HG03103 (cell line): ENCODE data around the gene KRTAP10-3.
"Not testable (repeated sequence)": the region's sequence is repeated elsewhere in the genome, so short reads cannot be mapped to it uniquely, and the experiment has no call there.

Experiments
- ATAC-seq: cut with Tn5 transposase; IDR thresholded peaks from one replicate; pipeline ENCODE4 v1.9.1; 2021; ENCODE audit warnings: low read depth; ENCODE audit not compliant: unreplicated experiment

KRTAP10-3 gene

DNA sequence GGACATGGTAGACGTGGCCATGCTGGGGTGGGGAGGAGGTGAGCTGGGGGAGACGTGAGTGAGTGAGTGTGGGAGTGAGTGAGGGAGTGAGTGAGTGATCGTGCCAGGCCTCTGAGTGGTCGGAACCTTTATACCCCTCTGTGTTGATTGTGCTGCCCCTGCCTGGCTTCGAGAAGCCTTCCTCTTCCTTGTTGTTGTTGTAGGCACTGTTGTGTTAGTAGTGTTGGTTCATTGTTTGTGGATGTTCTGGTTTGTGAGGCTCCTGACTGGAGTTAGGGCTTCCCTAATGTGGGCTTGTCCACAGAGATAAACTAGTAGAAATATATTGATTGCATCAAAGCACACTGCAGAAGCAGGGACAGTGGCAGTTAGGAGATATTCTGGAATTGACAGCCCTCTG is at the start of gene KRTAP10-3:
TSS of gene KRTAP10-3 (minus strand) at position 101 of the 400 bp plus-strand sequence. CDS start at position 21, 80 bp downstream.
- ATAC-seq = no peak

DNA sequence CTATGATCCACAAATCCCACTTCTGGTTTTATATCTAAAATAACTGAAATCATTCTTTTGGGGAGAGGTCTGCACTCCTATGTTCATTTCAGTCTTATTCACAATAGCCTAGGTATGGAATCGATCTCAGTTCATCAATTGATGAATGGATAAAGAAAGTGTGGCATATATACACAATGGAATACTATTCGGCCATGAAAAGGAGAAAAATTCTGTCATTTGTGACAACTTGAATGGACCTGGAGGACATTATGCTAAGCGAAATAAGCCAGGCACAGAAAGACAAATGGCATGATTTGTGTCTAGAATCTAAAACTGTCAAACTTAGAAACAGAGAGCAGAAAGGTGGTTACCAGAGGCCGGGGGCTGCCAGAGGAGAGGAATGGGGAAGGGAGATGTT is 47.9 kb upstream of the KRTAP10-3 start:
- ATAC-seq = no peak

DNA sequence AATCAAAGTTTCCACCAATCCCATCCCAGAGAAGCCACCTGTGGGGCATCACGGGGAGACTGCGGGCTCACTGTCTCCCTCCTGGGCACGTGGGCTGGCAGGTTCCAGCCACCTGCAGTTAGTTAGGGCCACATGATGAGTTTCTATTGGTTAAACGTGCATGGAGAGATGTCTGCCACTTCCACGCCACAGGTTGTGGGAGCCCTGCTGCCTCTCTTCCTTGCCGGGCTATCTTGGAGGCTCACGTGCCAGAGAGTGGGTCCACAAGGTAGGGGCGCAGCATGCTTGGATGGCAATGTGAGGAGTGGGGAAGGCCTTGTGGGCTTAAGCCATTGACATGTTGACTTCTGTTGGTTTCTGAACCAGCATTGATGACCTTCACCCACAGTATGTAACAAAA is 45.3 kb upstream of the KRTAP10-3 start:
- ATAC-seq = no peak

GRCh38 chr21:44603109-44603875 is 44.7 kb upstream of the KRTAP10-3 start:
- ATAC-seq = no peak

DNA sequence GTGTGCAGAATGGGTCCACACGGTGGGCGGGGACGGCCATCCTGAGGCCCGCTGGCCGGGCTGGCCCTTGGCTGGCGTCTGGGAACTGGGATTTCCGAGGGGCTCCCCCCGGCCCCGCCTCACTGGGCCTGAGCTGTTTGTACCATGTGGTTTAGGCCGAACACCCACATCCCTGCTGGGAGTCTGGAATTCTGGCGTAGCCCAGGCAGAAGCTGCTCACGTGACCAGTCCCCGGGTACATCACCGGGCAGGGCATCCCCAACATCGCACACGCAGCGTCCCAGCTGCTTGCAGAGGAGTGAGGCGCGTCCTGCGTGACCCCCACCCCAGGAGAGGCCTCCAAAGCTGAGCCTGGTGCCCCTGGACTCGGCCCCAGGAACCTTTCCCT is 43.9 kb upstream of the KRTAP10-3 start:
- ATAC-seq = no peak

- no peak for ATAC-seq
Observed at GRCh38 chr21:44601596-44602462, 43.2 kb upstream of the KRTAP10-3 start.

- ATAC-seq = not testable (repeated sequence)
Observed at GRCh38 chr21:44601091-44601490, 42.5 kb upstream of the KRTAP10-3 start.

- ATAC-seq = not testable (repeated sequence)
Observed at GRCh38 chr21:44600118-44600978, 41.8 kb upstream of the KRTAP10-3 start, which contains the start of gene KRTAP10-7. Gene KRTAP10-7 (plus strand): TSS chr21:44600597. CDS start chr21:44600622, 25 bp downstream.

- ATAC-seq = no peak
Observed at GRCh38 chr21:44599264-44600029, 40.9 kb upstream of the KRTAP10-3 start.

- no peak for ATAC-seq
Observed at GRCh38 chr21:44598061-44598460, 39.5 kb upstream of the KRTAP10-3 start.

- ATAC-seq = no peak
Observed at GRCh38 chr21:44596068-44596725, 37.6 kb upstream of the KRTAP10-3 start.

- no peak for ATAC-seq
Observed at GRCh38 chr21:44595524-44595923, 36.9 kb upstream of the KRTAP10-3 start.

GRCh38 chr21:44594406-44594916 is 35.9 kb upstream of the KRTAP10-3 start:
- no peak for ATAC-seq

GRCh38 chr21:44593598-44594405 is 35.2 kb upstream of the KRTAP10-3 start:
- no peak for ATAC-seq

DNA sequence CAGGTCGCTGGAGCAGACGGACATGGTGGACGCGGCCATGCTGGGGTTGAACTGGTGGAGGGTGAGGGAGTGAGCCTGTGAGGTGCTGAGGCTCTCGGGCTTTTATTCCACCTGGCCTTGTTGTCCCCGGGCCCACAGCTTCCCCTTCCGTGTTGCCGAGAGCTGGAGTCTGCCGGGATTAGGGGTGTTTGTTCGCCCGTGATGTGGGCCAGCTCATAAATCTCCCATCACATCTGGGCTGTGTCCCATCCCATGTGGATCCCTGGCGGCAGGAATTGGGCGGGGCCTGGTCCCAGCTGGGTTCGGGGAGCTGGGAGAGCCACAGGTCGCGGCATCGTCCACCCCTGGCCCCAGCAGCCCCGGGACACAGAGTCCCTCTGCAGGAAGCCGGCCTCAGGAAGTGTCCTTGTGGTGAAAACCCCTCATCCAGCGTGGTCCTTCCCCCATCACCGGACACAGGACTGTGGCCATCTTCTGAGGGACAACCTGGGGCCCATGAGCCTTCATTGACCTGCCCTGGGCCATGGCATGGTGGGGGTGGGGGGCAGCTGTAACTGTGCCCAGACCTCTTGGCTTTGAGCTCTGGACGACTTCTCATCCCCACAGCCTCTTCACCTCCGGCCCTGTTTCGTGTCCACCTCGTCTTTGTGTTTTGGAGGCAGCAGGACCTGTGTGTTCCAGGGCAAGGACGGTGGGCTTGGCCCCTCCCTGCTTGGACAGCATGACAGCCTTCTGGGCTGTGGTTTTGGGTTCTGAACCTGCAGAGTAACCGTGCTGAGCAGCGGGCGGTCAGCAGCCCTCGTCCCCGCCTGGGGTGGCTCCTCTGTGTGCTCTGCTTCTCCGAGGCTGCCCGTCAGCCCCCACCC is 34.1 kb upstream of the KRTAP10-3 start, which contains the start of gene KRTAP10-6:
TSS of gene KRTAP10-6 (minus strand) at position 60 of the 866 bp plus-strand sequence. CDS start at position 39, 21 bp downstream.
- no peak for ATAC-seq

GRCh38 chr21:44591801-44592130 is 33.2 kb upstream of the KRTAP10-3 start:
- ATAC-seq = not testable (repeated sequence)
